Smooth muscle cell (in vitro differentiated cells): ENCODE measurements around the gene DNMT1. TPM values are rescaled to one million over a fixed set of nuclear protein-coding genes. Genes with fewer than 3 reads are reported as not detected.
A peak's percentile ranks its signal among the peaks of the same experiment; 100 is the strongest.

Source experiments
- DNase-seq: peaks from one replicate; lab custom pipeline; 2025; ENCODE audit not compliant: unreplicated experiment; lab: John Stamatoyannopoulos, UW
- H2AFZ ChIP-seq: fragments of 200-600 bp; sonication (generic); 2 replicates; pipeline ENCODE4 v1.6.0; 2016; ENCODE audit warnings: antibody characterized with exemption, low read depth, mild to moderate bottlenecking
- H3F3A ChIP-seq: fragments of 200-600 bp; sonication (generic); 2 replicates; pipeline ENCODE4 v1.6.0; 2017; ENCODE audit warnings: antibody characterized with exemption, low read depth
- H3K27ac ChIP-seq: fragments of 200-600 bp; sonication (generic); 2 replicates; pipeline ENCODE4 v1.5.1; 2016; ENCODE audit warnings: low read depth, mild to moderate bottlenecking
- H3K27me3 ChIP-seq: fragments of 200-600 bp; sonication (generic); 2 replicates; pipeline ENCODE4 v1.6.1; 2016; ENCODE audit warnings: low read depth, mild to moderate bottlenecking
- H3K36me3 ChIP-seq: fragments of 200-600 bp; sonication (generic); 2 replicates; pipeline ENCODE4 v1.5.1; 2016; ENCODE audit warnings: low read depth
- H3K4me1 ChIP-seq: fragments of 200-600 bp; sonication (generic); 2 replicates; pipeline ENCODE4 v1.5.1; 2016; ENCODE audit warnings: low read depth
- H3K4me2 ChIP-seq: fragments of 200-600 bp; sonication (generic); 2 replicates; pipeline ENCODE4 v1.6.0; 2016; ENCODE audit warnings: mild to moderate bottlenecking
- H3K4me3 ChIP-seq: fragments of 200-600 bp; sonication (generic); 2 replicates; pipeline ENCODE4 v1.5.1; 2016; ENCODE audit warnings: mild to moderate bottlenecking
- H3K79me2 ChIP-seq: fragments of 200-600 bp; sonication (generic); 2 replicates; pipeline ENCODE4 v1.6.0; 2016; ENCODE audit warnings: low read depth, mild to moderate bottlenecking
- H3K9ac ChIP-seq: fragments of 200-600 bp; sonication (generic); 2 replicates; pipeline ENCODE4 v1.6.0; 2016; ENCODE audit warnings: low read depth
- H3K9me3 ChIP-seq: fragments of 200-600 bp; sonication (generic); replicated peaks from 2 replicates; pipeline ENCODE4 v1.5.1; 2016; ENCODE audit warnings: low read depth
- H4K20me1 ChIP-seq: fragments of 200-600 bp; sonication (generic); 2 replicates; pipeline ENCODE4 v1.6.0; 2016; ENCODE audit warnings: low read depth
- CTCF ChIP-seq: fragments of 200-600 bp; sonication (generic); IDR thresholded peaks from 2 replicates; pipeline ENCODE4 v1.5.1; 2017; ENCODE audit warnings: borderline replicate concordance, mild to moderate bottlenecking, antibody characterized with exemption; ENCODE audit not compliant: insufficient read depth, poor library complexity, severe bottlenecking
- WGBS: methylation state at CpG from one replicate; pipeline ENCODE4 v1.1.7; 2016; ENCODE audit warnings: low lambda C conversion rate; 5-methylcytosine and 5-hydroxymethylcytosine counted together
- polyA plus RNA-seq: library from polyadenylated mRNA; unstranded; fragments of >200 nt; fragmentation: Nextera tagmentation; extraction: Ambion mirVana; gene quantifications from 2 replicates; pipeline ENCODE4 v1.2.1, GENCODE V29; 2016
- total RNA-seq: library from RNA; depleted of rRNA; stranded (reverse); fragments of >200 nt; gene quantifications from 2 replicates; pipeline ENCODE4 v1.2.3, GENCODE V29; 2014

Gene DNMT1
- total and polyA plus RNA-seq, 2 experiments from 2014 or later = 39.5 to 56.7 TPM

- no peak overlapping the region for H3K4me2 ChIP-seq
- no peak for TF ChIP-seq CTCF
- WGBS = 73% methylated on average over 15 of the region's 15 CpGs
Observed at GRCh38 chr19:10104665-10105508, 89.9 kb downstream of the DNMT1 start.

GRCh38 chr19:10104130-10104513 is 90.6 kb downstream of the DNMT1 start:
- H3K27ac ChIP-seq = peak overlapping the region; percentile 15
- H3K4me1 ChIP-seq = peaks cover 10% of the 10 kb centered on the region
- no peaks in the 10 kb centered on the region for H3K9me3 ChIP-seq
- no peak overlapping the region for H2AFZ ChIP-seq
- DNase-seq = no peak
- no peaks in the 10 kb centered on the region for H3K27me3 ChIP-seq
- H3K4me2 ChIP-seq = no peak overlapping the region
- no peaks in the 10 kb centered on the region for H3F3A ChIP-seq
- peaks cover 22% of the 10 kb centered on the region for H3K79me2 ChIP-seq
- TF ChIP-seq CTCF = no peak
- no peak overlapping the region for H3K9ac ChIP-seq
- no peak overlapping the region for H3K4me3 ChIP-seq
- no peaks in the 10 kb centered on the region for H4K20me1 ChIP-seq
- H3K36me3 ChIP-seq = no peaks in the 10 kb centered on the region

More at GRCh38 chr19:10104665-10105508, 89.9 kb downstream of the DNMT1 start:
- no peaks in the 10 kb centered on the region for H4K20me1 ChIP-seq
- H3K79me2 ChIP-seq = peaks cover 22% of the 10 kb centered on the region
- H3K27me3 ChIP-seq = no peaks in the 10 kb centered on the region
- H3K9ac ChIP-seq = no peak overlapping the region
- no peaks in the 10 kb centered on the region for H3K9me3 ChIP-seq
- H3K4me1 ChIP-seq = peaks cover 10% of the 10 kb centered on the region
- H3K27ac ChIP-seq = peak overlapping the region; percentile 15
- no peak overlapping the region for H2AFZ ChIP-seq
- no peak overlapping the region for H3K4me3 ChIP-seq
- no peaks in the 10 kb centered on the region for H3F3A ChIP-seq
- no peak for DNase-seq
- H3K36me3 ChIP-seq = no peaks in the 10 kb centered on the region

- no peak for DNase-seq
- no peak overlapping the region for H3K4me3 ChIP-seq
- WGBS = 54% methylated on average over 7 of the region's 7 CpGs
- peaks cover 17% of the 10 kb centered on the region for H3K79me2 ChIP-seq
- peak overlapping the region; percentile 28 for H2AFZ ChIP-seq
- H3K9ac ChIP-seq = no peak overlapping the region
- no peaks in the 10 kb centered on the region for H3K36me3 ChIP-seq
- H3F3A ChIP-seq = no peaks in the 10 kb centered on the region
- peak overlapping the region; percentile 15 for H3K27ac ChIP-seq
- H4K20me1 ChIP-seq = no peaks in the 10 kb centered on the region
- H3K4me2 ChIP-seq = peak overlapping the region; percentile 2
- peaks cover 10% of the 10 kb centered on the region for H3K4me1 ChIP-seq
- TF ChIP-seq CTCF = no peak
- H3K9me3 ChIP-seq = no peaks in the 10 kb centered on the region
- H3K27me3 ChIP-seq = no peaks in the 10 kb centered on the region
Observed at GRCh38 chr19:10102787-10103236, 91.9 kb downstream of the DNMT1 start.
